ENCODE data around the gene TIAM2. TPM values are rescaled to one million over a fixed set of nuclear protein-coding genes. Genes with fewer than 3 reads are reported as not detected.
"Not testable (repeated sequence)": the region's sequence is repeated elsewhere in the genome, so short reads cannot be mapped to it uniquely, and the experiment has no call there.

Gene TIAM2
- total and polyA plus RNA-seq, 2 experiments from 2014 or later, result 14.2 to 24.4 TPM

- H3K27ac Mint-ChIP-seq, result not testable (repeated sequence)
Observed at GRCh38 chr6:154966065-154966770, 28.9 kb upstream of the TIAM2 start.

GRCh38 chr6:154969796-154970195 is 25.3 kb upstream of the TIAM2 start:
- Mint-ChIP-seq H3K27ac (no peak overlapping the region), H3K9me3 (peaks cover 12% of the 10 kb centered on the region; the same call in 2 of the 3 replicates), H3K36me3 (ENCODE audit: low read depth) (peaks cover 9% of the 10 kb centered on the region; the same call in 2 of the 3 replicates), H3K4me1 (no peaks in the 10 kb centered on the region), H3K27me3 (ENCODE audit: insufficient read depth, low read depth, poor library complexity) (peaks cover 2% of the 10 kb centered on the region), H3K4me3 (no peak overlapping the region)
- H3K27ac ChIP-seq (ENCODE audit: low read depth), result no peak overlapping the region
- H4K20me1 ChIP-seq (replicated peaks; ENCODE audit: insufficient read depth), result no peaks in the 10 kb centered on the region
- H3K4me3 ChIP-seq, result no peak overlapping the region
- H3K4me2 ChIP-seq, result no peak overlapping the region
- no peaks in the 10 kb centered on the region for H3K36me3 ChIP-seq (ENCODE audit: insufficient read depth)
- no peaks in the 10 kb centered on the region; the same call in 1 of the 2 replicates for H3F3A ChIP-seq (replicated peaks; ENCODE audit: low read depth)
- TF ChIP-seq EZH2phosphoT487 (IDR thresholded peaks at IDR 0.05; ENCODE audit: unreplicated experiment) (no peak), REST (IDR thresholded peaks at IDR 0.05; ENCODE audit: unreplicated experiment) (no peak), JUNB (IDR thresholded peaks at IDR 0.05; ENCODE audit: unreplicated experiment) (no peak)
- no peak for ATAC-seq
- no peak overlapping the region for H2AFZ ChIP-seq
- DNase-seq (ENCODE audit: low spot score), result no peak
- H3K9me2 ChIP-seq (ENCODE audit: insufficient read depth), result no peaks in the 10 kb centered on the region
- H3K27me3 ChIP-seq (ENCODE audit: insufficient read depth), result no peaks in the 10 kb centered on the region
- H3K4me1 ChIP-seq (ENCODE audit: insufficient read depth), result peaks cover 6% of the 10 kb centered on the region; the same call in 1 of the 2 replicates
- H3K79me2 ChIP-seq (replicated peaks; ENCODE audit: insufficient read depth), result no peaks in the 10 kb centered on the region

More at GRCh38 chr6:154966065-154966770, 28.9 kb upstream of the TIAM2 start:
- not testable (repeated sequence) for H3K36me3 ChIP-seq (ENCODE audit: insufficient read depth); H3K27ac ChIP-seq (ENCODE audit: low read depth); H3F3A ChIP-seq (replicated peaks; ENCODE audit: low read depth); H4K20me1 ChIP-seq (replicated peaks; ENCODE audit: insufficient read depth); H3K4me3 ChIP-seq; H3K4me3 Mint-ChIP-seq; H3K4me1 ChIP-seq (ENCODE audit: insufficient read depth); H3K36me3 Mint-ChIP-seq (ENCODE audit: low read depth); H3K4me2 ChIP-seq; H3K27me3 ChIP-seq (ENCODE audit: insufficient read depth); H3K9me2 ChIP-seq (ENCODE audit: insufficient read depth); ATAC-seq; H3K27me3 Mint-ChIP-seq (ENCODE audit: insufficient read depth, low read depth, poor library complexity); H3K79me2 ChIP-seq (replicated peaks; ENCODE audit: insufficient read depth); H3K4me1 Mint-ChIP-seq; H2AFZ ChIP-seq; DNase-seq (ENCODE audit: low spot score)
- H3K9me3 Mint-ChIP-seq, result peaks cover 12% of the 10 kb centered on the region; the same call in 2 of the 3 replicates

GRCh38 chr6:154974485-154975149 is 20.5 kb upstream of the TIAM2 start:
- no peaks in the 10 kb centered on the region for H3K36me3 ChIP-seq (ENCODE audit: insufficient read depth)
- Mint-ChIP-seq H3K4me1 (no peaks in the 10 kb centered on the region), H3K36me3 (ENCODE audit: low read depth) (no peaks in the 10 kb centered on the region), H3K27ac (no peak overlapping the region), H3K27me3 (ENCODE audit: insufficient read depth, low read depth, poor library complexity) (peaks cover 3% of the 10 kb centered on the region), H3K4me3 (no peak overlapping the region), H3K9me3 (no peaks in the 10 kb centered on the region)
- H3K79me2 ChIP-seq (replicated peaks; ENCODE audit: insufficient read depth), result no peaks in the 10 kb centered on the region
- H3K4me1 ChIP-seq (ENCODE audit: insufficient read depth), result peaks cover 6% of the 10 kb centered on the region; the same call in 1 of the 2 replicates
- DNase-seq (ENCODE audit: low spot score) (peak; percentile 46), ATAC-seq (peak; percentile 39)
- H3K27me3 ChIP-seq (ENCODE audit: insufficient read depth), result no peaks in the 10 kb centered on the region
- no peak overlapping the region for H2AFZ ChIP-seq
- no peaks in the 10 kb centered on the region; the same call in 1 of the 2 replicates for H3F3A ChIP-seq (replicated peaks; ENCODE audit: low read depth)
- no peaks in the 10 kb centered on the region for H4K20me1 ChIP-seq (replicated peaks; ENCODE audit: insufficient read depth)
- H3K27ac ChIP-seq (ENCODE audit: low read depth), result no peak overlapping the region; the same call in 1 of the 2 replicates
- no peaks in the 10 kb centered on the region for H3K9me2 ChIP-seq (ENCODE audit: insufficient read depth)
- no peak overlapping the region for H3K4me2 ChIP-seq
- H3K4me3 ChIP-seq, result no peak overlapping the region
- TF ChIP-seq CREB1 (CRISPR knock-in tag; IDR thresholded peaks at IDR 0.05; ENCODE audit: low read depth) (no peak), CTCF (conservative IDR thresholded peaks at IDR 0.05; ENCODE audit: low read depth in 2 of 2) (peak; percentile 70 to 73), JUNB (IDR thresholded peaks at IDR 0.05; ENCODE audit: unreplicated experiment) (no peak), NANOG (IDR thresholded peaks at IDR 0.05; ENCODE audit: borderline replicate concordance) (no peak), ZNF114 (CRISPR knock-in tag; IDR thresholded peaks at IDR 0.05) (no peak), ETS1 (IDR thresholded peaks at IDR 0.05) (no peak), POLR2AphosphoS5 (IDR thresholded peaks at IDR 0.05; ENCODE audit: low read depth) (no peak), EZH2 (IDR thresholded peaks at IDR 0.05; ENCODE audit: low read depth, unreplicated experiment) (no peak)
